ENCODE measurements around the gene USP6. TPM values are rescaled to one million over a fixed set of nuclear protein-coding genes. Genes with fewer than 3 reads are reported as not detected.
"Not testable (repeated sequence)": the region's sequence is repeated elsewhere in the genome, so short reads cannot be mapped to it uniquely, and the experiment has no call there.

The USP6 gene
- total and polyA plus RNA-seq, 2 of the 4 experiments (the other 2 are of a cell fraction), result 0.02 TPM; not detected in 1

DNA sequence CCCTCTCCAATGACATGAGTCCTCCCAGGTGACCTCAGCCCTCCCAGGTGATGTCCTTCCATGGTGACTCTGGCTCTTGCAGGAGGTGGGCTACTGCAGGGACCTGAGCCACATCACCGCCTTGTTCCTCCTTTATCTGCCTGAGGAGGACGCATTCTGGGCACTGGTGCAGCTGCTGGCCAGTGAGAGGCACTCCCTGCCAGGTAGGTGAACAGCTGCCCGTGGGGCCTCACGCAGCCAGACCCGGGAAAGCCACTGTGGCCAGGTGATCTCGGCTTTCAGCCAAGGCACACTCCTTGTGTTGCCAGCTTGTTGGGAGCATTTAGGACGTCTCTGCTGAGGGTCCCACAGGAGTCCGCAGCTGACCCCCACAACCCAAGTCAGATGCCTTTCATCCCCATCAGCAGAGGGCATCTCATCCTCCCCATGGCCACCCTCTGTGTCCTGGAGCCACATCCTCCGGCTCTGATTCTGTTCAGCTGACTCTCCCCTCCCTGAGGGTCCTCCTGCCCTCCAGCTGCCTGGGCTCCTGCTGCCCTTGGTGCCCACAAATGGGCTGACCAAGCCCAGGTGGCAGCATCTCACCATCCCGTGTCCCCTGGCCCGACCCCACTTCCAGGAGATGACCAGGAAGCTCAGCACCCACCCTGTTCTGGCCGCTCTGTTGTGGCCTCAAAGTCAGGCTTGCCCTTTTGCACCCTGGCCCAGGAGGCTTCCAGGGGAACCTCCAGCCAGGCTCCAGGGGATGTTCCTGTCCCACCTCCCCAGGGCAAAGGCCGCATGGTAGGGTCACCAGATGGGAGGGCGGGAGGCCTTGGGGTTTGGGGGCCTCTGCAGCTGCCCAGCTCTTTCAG, 20.1 kb downstream of the USP6 start (continued):
- TF ChIP-seq CEBPB (IDR thresholded peaks at IDR 0.05; ENCODE audit: low read depth, low read length), result no peak

DNA sequence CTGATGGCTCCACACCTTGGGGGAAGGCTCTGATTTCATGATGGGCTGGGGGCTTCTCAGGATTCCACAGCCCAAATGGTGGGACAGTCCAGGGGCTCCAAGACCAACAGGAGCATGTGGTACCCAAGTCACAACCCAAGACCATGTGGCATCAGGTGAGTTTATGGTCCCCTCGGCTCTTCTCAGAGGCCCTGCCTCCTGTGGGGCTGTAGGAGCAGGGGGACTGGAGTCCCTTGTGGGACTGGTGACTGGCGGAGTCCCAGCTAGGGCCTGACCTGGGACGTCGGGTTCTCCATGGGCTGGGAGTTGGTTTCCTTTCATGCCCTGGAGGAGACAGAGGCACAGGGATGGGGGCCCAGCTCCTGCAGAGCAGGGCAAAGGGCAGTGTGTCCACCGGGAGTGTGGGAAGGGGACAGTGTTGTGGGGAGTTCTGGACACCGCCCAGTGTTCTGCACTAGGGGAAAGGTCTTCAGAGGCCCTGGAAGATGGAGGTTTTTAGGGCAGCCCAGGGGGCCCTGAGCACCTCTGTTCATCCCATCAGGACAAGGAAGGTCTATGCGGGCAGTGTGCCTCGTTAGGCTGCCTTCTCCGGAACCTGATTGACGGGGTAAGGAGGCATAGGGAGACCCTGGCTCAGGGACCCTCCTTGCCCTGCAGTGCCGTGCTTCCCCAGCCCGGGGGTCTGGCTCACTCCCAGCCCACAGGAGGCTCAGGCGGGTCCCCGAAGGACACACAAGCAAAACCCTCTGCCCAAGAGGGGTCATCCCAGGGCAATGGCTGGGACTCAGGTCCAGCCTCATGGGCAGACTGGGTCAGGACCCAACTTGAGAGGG, 21.0 kb downstream of the USP6 start:
- in situ Hi-C loops (cut with MboI; ENCODE audit: low sequenced_read_pairs); H3K14ac ChIP-seq (replicated peaks; ENCODE audit: low read depth, low read length); H3K56ac ChIP-seq (ENCODE audit: extremely low read depth, insufficient read depth, low read length); H3K23ac ChIP-seq (ENCODE audit: low read depth, low read length); ATAC-seq (ENCODE audit: low read depth); DNase-seq; H4K20me1 ChIP-seq (ENCODE audit: insufficient read depth, low read length); H3K27ac ChIP-seq (ENCODE audit: insufficient read depth, low read length); dilution Hi-C loops (cut with HindIII; ENCODE audit: low sequenced_read_pairs, unreplicated experiment); CTCF ChIA-PET; H3K79me1 ChIP-seq (ENCODE audit: low read depth in 1 of 2, low read length in 2 of 2); H4K5ac ChIP-seq (ENCODE audit: low read depth, low read length); H3K9ac ChIP-seq (ENCODE audit: low read depth, low read length); H3K9me1 ChIP-seq (ENCODE audit: insufficient read depth, low read length); H4K91ac ChIP-seq (ENCODE audit: insufficient read depth, low read depth, low read length); H2AFZ ChIP-seq (replicated peaks; ENCODE audit: low read length, poor library complexity); H3K9me3 ChIP-seq (ENCODE audit: control insufficient read depth, insufficient read depth, low read length); H2BK5ac ChIP-seq (ENCODE audit: low read depth, low read length, poor library complexity, severe bottlenecking); H3K4me3 ChIP-seq (ENCODE audit: insufficient read depth, low read depth, low read length); H3K27me3 ChIP-seq (ENCODE audit: control insufficient read depth, insufficient read depth, low read length); H2BK120ac ChIP-seq (ENCODE audit: low read depth, low read length); POLR2A ChIA-PET (ENCODE audit: unreplicated experiment); H3K4me2 ChIP-seq (ENCODE audit: low read depth, low read length); H3K36me3 ChIP-seq (ENCODE audit: control insufficient read depth, insufficient read depth, low read length); H3K4ac ChIP-seq (ENCODE audit: low read depth, low read length); H3K18ac ChIP-seq (ENCODE audit: low read depth, low read length); H3K4me1 ChIP-seq (ENCODE audit: control insufficient read depth, insufficient read depth, low read length); H2AK5ac ChIP-seq (ENCODE audit: low read depth, low read length); BruUV-seq (replicated peaks); H2BK15ac ChIP-seq (ENCODE audit: low read depth, low read length); H2AK9ac ChIP-seq (replicated peaks; ENCODE audit: low read depth, low read length, poor library complexity); H2BK20ac ChIP-seq (ENCODE audit: low read depth, low read length); intact Hi-C loops (cut with micrococcal nuclease); H4K8ac ChIP-seq (ENCODE audit: low read depth in 2 of 2, low read length in 2 of 2): not testable (repeated sequence)
- 76% methylated on average over 4 of the region's 14 CpGs; no CpG with 5 or more reads in 1 of the 2 experiments for whole genome bisulfite sequencing, 2 experiments (ENCODE audit: extremely low coverage in 2 of 2, insufficient read length in 1 of 2)

DNA sequence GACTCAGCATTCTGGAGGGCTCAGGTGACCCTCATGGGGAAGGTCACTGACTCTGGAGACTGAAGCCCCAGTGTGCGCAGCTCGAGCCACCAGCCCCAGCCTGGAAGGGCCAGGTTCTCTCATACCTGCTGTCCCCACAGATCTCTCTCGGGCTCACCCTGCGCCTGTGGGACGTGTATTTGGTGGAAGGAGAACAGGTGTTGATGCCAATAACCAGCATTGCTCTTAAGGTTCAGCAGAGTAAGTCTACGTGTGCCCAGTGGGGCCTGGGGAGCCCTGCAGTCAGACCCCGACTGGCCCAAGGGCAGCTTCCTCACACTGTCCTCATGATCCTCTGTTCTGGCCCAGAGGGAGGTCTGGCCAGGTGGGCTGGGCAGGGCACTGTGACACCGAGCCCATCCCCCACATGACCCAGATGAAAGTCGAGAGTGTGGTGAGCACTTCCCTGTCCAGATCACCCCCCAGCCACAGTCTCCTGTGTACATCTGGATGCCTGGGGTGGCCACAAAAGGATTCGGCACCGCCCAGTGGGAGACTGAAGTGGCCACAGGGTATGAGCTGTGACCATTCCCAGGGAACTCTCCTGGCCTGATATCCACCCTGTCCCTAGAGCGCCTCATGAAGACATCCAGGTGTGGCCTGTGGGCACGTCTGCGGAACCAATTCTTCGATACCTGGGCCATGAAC, 21.8 kb downstream of the USP6 start:
- H3K4ac ChIP-seq (ENCODE audit: low read depth, low read length); H3K4me1 ChIP-seq (ENCODE audit: control insufficient read depth, insufficient read depth, low read length); in situ Hi-C loops (cut with MboI; ENCODE audit: low sequenced_read_pairs); H4K5ac ChIP-seq (ENCODE audit: low read depth, low read length); DNase-seq; BruUV-seq (replicated peaks); H4K8ac ChIP-seq (ENCODE audit: low read depth in 2 of 2, low read length in 2 of 2); POLR2A ChIA-PET (ENCODE audit: unreplicated experiment); H2AK9ac ChIP-seq (replicated peaks; ENCODE audit: low read depth, low read length, poor library complexity); H3K18ac ChIP-seq (ENCODE audit: low read depth, low read length); H3K9ac ChIP-seq (ENCODE audit: low read depth, low read length); H2BK15ac ChIP-seq (ENCODE audit: low read depth, low read length); H3K79me1 ChIP-seq (ENCODE audit: low read depth in 1 of 2, low read length in 2 of 2); H3K14ac ChIP-seq (replicated peaks; ENCODE audit: low read depth, low read length); H2AK5ac ChIP-seq (ENCODE audit: low read depth, low read length); H2AFZ ChIP-seq (replicated peaks; ENCODE audit: low read length, poor library complexity); H2BK120ac ChIP-seq (ENCODE audit: low read depth, low read length); ATAC-seq (ENCODE audit: low read depth); dilution Hi-C loops (cut with HindIII; ENCODE audit: low sequenced_read_pairs, unreplicated experiment); H3K4me3 ChIP-seq (ENCODE audit: insufficient read depth, low read depth, low read length); H4K20me1 ChIP-seq (ENCODE audit: insufficient read depth, low read length); CTCF ChIA-PET; H2BK20ac ChIP-seq (ENCODE audit: low read depth, low read length); H3K27me3 ChIP-seq (ENCODE audit: control insufficient read depth, insufficient read depth, low read length); H3K23ac ChIP-seq (ENCODE audit: low read depth, low read length); H3K27ac ChIP-seq (ENCODE audit: insufficient read depth, low read length); H4K91ac ChIP-seq (ENCODE audit: insufficient read depth, low read depth, low read length); H3K9me1 ChIP-seq (ENCODE audit: insufficient read depth, low read length); H2BK5ac ChIP-seq (ENCODE audit: low read depth, low read length, poor library complexity, severe bottlenecking); H3K56ac ChIP-seq (ENCODE audit: extremely low read depth, insufficient read depth, low read length); H3K36me3 ChIP-seq (ENCODE audit: control insufficient read depth, insufficient read depth, low read length); H3K4me2 ChIP-seq (ENCODE audit: low read depth, low read length); intact Hi-C loops (cut with micrococcal nuclease); H3K9me3 ChIP-seq (ENCODE audit: control insufficient read depth, insufficient read depth, low read length): not testable (repeated sequence)
- WGBS, 2 experiments (ENCODE audit: extremely low coverage in 2 of 2, insufficient read length in 1 of 2), result 61% methylated on average over 11 of the region's 15 CpGs; no CpG with 5 or more reads in 1 of the 2 experiments

All from IMR-90 (cell line).